GM19468 (cell line): ENCODE data around the gene KNSTRN.

Experiments used
- ATAC-seq: cut with Tn5 transposase; IDR thresholded peaks from one replicate; pipeline ENCODE4 v1.9.1; 2021; ENCODE audit warnings: mild to moderate bottlenecking, moderate library complexity, moderate number of reproducible peaks; ENCODE audit not compliant: unreplicated experiment; ENCODE audit errors: extremely low read depth

Gene KNSTRN

DNA sequence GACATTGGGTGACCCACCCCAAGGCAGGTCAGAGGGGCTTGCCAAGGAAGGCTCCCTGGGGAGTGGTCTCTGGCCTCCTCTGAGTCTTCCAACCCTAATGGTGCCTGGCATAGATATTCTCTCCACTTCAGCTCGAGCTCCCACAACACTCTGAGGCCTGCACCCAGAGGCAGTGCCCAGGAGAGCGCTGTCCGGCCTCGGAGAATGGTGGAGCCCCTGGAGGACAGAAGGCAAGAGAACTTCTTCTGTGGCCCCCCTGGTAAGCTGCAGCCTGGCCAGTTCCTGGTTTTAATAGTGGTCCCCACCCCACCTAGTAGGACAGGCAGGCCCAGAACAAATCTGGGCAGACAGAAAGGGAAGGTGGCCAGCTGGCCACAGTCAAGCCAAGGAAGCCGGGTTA lies 17.5 kb upstream of the KNSTRN start:
- ATAC-seq, result no peak

DNA sequence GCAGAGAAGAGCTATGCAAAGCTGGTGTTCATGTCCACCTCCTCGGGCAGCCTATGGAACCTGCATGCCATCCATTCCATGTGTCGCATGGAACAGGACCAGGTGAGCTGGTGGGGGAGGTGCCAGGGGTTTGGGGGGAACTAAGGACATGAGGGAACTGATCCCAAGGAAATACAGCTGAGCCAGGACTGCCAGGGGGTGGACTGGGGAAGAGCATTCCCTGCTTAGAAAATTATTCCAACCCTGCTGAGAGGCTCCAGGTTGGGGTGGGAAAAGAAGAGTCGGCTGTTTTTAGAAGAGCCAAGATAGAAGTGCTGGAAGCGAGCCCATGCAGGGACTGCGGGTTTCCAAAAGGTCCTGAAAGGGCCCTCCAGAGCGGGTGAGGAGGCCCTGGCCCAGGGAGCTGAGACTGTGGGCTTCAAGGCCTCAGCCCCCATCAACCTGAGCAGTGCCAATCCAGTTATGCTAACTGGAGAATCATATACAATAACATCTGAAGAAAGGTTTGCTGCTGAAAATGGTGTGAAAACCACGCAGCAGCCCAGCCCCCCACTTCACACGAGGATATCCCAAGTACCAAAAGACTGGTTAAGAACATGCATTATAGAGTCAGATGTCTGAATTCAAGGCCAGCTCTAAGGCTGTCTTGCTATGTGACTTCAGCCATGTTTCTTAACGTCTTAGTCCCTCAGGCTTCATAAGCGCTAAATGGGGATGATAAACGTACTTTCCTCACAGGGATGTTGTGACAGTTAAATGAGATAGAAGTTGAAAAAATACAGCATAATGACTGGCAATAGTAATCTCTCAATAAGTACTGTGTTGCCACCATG lies 16.7 kb upstream of the KNSTRN start:
- no peak for ATAC-seq

DNA sequence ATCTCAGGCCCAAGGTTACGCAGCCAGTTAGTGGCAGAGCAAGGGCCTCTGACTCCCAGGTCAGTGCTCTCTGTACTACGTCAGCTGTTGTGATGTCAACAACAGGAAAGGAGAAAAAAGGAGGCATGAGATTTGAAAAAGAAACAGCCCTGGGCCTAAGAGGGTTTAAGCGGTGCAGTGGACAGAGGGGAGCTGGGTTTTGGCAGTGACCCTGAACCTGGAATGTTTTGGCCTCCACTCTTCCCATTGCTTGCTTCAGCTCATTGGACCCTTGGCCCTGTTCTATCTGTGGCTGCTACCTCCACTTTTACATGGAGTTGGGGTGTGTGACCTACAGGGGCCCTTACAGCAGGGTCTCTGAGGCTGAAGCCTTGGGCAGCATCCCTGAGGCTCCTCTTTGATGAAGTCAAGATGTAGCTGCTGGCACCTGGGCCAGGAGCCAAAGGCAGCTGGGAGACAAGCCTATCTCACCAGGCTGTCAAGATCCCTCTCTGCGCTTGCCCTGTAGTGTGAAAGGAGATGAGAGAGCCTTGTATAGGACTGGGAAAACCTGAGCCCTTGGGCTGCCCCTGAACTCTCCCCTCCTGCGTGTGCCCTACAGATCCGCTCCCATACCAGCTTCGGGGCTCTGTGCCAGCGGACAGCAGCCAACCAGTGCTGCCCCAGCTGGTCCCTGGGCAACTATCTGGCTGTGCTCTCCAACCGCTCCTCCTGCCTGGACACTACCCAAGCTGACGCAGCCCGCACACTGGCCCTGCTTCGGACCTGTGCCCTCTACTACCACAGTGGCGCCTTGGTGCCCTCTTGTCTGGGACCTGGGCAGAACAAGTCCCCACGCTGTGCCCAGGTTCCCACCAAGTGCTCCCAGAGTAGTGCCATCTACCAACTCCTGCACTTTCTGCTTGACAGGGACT lies 15.8 kb upstream of the KNSTRN start:
- no peak for ATAC-seq

DNA sequence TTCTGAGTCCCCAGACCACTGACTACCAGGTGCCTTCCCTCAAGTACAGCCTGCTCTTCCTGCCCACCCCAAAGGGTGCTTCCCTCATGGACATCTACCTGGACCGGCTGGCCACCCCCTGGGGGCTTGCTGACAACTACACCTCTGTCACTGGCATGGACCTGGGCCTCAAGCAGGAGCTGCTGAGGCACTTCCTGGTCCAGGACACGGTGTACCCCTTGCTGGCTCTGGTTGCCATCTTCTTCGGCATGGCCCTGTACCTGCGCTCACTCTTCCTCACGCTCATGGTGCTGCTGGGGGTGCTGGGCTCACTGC lies 15.2 kb upstream of the KNSTRN start:
- ATAC-seq, result no peak

DNA sequence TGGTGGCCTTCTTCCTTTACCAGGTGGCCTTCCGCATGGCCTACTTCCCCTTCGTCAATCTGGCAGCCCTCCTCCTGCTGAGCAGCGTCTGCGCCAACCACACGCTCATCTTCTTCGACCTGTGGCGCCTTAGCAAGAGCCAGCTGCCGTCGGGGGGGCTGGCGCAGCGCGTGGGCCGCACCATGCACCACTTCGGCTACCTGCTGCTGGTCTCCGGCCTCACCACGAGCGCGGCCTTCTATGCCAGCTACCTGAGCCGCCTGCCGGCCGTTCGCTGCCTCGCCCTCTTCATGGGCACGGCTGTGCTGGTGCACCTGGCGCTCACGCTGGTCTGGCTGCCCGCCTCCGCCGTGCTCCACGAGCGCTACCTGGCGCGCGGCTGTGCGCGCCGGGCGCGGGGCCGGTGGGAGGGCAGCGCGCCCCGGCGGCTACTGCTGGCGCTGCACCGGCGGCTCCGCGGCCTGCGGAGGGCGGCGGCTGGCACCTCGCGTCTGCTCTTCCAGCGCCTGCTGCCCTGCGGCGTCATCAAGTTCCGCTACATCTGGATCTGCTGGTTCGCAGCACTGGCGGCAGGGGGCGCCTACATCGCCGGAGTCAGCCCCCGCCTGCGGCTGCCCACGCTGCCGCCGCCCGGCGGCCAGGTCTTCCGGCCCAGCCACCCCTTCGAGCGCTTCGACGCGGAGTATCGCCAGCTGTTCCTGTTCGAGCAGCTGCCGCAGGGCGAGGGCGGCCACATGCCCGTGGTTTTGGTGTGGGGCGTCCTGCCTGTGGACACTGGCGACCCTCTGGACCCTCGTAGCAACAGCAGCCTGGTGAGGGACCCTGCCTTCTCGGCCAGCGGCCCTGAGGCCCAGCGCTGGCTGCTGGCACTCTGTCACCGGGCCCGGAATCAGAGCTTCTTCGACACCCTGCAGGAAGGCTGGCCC lies 14.6 kb upstream of the KNSTRN start:
- ATAC-seq, result peak; percentile 86

DNA sequence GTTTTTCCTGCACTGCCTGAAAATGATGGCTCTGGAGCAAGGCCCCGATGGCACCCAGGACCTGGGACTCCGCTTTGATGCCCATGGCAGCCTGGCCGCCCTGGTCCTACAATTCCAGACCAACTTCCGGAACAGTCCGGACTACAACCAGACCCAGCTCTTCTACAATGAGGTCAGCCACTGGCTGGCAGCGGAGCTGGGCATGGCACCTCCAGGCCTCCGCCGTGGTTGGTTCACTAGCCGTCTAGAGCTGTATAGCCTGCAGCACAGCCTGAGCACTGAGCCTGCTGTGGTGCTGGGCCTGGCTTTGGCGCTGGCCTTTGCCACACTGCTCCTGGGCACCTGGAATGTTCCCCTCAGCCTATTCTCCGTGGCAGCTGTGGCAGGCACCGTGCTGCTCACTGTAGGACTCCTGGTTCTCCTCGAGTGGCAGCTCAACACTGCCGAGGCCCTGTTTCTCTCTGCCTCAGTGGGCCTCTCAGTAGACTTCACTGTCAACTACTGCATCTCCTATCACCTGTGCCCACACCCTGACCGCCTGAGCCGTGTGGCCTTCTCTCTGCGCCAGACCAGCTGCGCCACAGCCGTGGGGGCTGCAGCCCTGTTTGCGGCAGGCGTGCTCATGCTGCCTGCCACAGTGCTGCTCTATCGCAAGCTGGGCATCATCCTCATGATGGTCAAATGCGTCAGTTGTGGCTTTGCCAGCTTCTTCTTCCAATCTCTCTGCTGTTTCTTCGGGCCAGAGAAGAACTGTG lies 13.6 kb upstream of the KNSTRN start:
- no peak for ATAC-seq

DNA sequence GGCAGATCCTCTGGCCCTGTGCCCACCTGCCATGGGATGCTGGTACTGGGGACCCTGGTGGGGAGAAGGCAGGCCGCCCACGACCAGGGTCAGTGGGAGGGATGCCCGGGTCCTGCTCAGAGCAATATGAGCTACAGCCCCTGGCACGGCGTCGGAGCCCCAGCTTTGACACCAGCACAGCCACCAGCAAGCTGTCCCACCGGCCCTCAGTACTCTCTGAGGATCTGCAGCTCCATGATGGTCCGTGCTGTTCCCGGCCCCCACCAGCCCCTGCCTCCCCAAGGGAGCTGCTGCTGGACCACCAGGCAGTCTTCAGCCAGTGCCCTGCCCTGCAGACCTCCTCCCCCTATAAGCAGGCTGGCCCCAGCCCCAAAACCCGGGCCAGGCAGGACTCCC lies 13.0 kb upstream of the KNSTRN start:
- no peak for ATAC-seq

DNA sequence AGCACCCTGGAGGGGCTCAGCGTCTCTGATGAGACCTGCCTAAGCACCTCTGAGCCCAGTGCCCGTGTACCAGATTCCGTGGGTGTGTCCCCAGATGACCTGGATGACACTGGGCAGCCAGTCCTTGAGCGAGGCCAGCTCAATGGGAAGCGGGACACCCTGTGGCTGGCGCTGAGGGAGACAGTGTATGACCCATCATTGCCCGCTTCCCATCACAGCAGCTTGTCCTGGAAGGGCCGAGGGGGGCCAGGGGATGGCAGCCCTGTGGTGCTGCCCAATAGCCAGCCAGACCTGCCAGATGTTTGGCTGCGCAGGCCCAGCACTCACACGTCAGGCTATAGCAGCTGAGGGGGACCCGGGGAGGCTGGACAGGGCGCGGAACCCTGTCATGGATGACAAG lies 12.6 kb upstream of the KNSTRN start:
- ATAC-seq, result no peak

DNA sequence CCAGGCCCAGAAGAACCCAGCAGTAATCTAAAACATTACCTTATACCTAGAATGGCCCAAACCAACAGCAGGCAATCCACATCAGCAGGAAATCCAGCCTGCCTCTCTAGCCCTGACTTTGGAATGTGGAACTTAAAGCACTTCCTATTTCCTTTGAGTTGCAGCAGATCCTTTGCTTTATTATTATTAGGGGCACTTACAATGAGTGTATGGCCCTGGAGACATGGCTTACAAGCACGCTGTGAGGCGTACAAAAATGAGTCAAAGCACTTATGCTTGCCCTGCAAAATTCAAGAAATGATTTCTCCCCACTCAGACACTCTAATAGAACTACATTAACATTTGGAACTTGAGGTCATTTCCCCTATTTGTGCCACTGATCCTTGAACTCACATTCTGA lies 9.5 kb upstream of the KNSTRN start:
- no peak for ATAC-seq

DNA sequence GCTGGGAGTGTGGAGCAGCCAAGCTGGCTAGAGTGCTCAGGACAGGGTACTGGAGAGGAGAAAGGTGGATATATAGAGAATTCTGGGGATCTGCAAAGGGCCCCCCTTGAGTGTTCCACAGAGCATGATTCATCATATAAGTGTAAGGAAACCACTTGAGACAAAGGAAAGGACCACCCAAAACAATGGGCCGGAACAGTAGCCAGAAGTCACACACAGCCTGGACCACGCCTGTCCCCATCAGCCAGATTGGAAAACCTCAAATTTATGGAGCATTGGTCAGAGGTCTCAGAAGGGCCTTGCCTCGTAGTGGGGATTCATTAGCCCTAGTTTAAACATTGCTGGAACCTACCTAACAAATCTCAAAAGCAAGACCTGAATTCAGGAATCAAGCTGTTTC lies 4.9 kb upstream of the KNSTRN start:
- ATAC-seq, result no peak

DNA sequence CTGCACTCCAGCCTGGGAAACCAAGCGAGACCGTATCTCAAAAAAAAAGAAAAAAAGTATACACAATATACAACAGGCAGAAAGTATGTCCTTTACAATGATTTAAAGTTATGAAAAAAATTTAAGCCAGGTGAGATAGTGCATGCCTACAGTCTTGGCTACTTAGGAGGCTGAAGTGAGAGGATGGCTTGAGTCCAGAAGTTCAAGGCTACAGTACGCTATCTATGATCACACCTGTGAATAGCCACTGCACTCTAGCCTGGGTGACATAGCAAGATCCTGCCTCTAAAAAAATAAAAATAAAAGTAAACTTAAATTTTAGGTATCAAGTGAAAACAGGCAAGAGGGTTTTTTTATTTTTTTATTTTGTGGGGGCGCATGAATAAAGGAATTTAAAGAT lies 3.1 kb upstream of the KNSTRN start:
- ATAC-seq, result no peak

DNA sequence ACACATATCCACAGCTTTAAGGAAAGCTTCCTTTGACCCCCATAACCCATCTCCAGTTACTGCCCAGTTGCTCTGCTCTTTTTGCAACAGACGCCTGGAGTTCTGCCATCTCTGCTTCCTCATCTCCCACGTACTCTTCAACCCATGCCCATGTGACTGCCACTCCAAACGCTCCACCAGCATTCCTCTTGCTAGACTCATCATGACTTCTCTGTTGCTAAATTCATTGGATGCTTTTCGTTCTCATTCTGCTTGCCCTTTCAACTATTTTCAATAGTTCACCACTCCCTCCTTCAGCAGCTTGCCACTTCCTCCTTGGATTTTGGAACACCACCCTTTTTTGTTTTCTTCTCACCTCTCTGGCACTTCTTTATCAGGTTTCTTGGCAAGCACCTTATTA lies 2.7 kb upstream of the KNSTRN start:
- ATAC-seq, result no peak

DNA sequence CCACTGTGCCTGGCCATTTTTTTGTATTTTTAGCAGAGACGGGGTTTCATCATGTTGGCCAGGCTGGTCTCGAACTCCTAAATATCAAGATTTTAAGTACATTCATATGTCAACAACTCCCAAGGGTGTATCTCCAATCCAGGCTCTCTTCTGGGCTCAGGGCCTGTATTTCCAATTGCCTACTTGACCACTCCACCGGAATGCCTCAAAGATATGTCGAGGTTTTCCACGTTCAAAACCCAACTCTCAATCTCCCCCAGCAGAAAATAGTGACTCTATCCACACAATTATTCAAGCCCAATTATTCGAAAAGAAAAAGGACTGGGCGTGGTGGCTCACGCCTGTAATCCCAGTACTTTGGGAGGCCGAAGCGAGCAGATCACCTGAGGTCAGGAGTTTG lies 1.9 kb upstream of the KNSTRN start:
- no peak for ATAC-seq

DNA sequence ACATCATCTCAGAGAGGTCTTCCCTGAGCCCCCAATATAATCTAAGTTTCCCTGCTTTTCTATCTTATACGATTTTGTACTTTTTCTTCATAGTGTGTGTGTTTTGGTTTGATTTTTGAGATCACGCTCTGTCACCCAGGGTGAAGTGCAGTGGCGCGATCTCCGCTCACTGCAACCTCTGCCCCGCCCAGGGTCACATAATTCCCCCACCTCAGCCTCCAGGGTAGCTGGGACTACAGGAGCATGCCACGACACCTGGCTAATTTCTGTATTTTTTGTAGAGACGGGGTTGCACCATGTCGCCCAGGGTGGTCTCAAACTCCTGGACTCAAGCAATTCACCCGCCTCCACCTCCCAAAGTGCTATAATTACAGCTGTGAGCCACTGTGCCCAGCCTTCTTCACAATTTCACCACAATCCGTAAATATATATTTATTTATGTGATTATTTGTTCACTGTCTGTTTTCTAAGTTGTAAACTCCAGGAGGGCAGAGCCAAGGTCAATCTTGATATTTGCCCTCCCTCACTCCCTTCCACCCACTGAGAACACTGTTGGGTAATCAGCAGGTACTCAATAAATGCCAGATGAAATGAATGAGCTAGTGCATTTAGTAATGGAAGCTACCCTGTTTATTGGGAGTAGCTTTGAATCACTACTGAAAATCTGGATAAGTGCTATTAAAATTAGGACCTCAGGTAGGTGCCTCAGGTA lies 547 bp upstream of the KNSTRN start:
- no peak for ATAC-seq

DNA sequence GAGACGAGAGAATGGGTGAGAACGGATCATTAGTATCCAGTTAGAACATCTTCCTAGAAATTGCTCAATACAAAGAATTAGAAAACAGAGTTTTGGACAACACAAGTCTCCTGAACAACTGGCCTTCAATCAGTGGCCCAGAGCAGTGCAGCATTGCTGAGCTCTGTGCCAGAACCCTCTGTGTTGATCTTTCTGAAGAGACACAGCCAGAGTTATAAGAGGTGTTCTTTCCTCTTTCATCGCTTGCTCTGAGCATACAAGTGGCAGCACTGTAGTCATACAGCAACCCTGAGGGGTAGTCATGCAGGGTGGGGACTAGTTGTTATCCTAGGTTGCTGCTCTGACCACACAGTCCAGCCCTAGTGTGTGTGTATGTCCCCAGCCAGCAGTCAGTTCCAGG lies 4.0 kb downstream of the KNSTRN start:
- ATAC-seq, result no peak

DNA sequence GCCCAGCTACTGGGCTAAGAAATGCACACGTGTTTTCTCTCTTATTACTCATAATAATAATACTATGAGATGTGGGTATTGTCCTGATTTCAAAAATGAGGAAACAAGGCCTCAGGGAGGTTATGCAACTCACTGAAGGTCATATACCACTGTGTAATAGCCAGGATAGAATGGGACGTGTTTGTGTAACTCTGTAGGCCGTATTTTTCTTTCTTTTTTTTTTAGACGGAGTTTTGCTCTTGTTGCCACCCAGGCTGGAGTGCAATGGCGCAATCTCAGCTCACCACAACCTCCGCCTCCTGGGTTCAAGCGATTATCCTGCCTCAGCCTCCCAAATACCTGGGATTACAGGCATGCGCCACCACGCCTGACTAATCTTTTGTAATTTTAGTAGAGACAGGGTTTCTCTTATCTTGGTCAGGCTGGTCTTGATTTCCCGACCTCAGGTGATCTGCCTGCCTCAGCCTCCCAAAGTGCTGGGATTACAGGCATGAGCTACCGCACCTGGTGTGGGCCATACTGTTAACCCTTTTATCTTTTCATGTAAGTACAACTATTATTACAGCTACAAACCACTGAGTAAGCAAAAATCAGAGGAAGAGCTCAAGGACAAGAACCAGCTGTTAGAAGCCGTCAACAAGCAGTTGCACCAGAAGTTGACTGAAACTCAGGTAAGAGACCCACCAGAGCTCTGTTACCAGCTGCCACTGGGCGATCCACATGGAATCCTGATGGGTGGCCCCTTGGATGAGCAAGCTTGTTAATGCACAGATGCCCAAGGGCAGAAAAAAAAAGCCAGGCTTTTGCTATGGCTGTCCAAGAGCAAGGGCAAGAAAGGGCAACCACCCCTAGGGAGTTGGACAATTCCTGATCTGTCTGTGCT lies 6.7 kb downstream of the KNSTRN start:
- no peak for ATAC-seq

DNA sequence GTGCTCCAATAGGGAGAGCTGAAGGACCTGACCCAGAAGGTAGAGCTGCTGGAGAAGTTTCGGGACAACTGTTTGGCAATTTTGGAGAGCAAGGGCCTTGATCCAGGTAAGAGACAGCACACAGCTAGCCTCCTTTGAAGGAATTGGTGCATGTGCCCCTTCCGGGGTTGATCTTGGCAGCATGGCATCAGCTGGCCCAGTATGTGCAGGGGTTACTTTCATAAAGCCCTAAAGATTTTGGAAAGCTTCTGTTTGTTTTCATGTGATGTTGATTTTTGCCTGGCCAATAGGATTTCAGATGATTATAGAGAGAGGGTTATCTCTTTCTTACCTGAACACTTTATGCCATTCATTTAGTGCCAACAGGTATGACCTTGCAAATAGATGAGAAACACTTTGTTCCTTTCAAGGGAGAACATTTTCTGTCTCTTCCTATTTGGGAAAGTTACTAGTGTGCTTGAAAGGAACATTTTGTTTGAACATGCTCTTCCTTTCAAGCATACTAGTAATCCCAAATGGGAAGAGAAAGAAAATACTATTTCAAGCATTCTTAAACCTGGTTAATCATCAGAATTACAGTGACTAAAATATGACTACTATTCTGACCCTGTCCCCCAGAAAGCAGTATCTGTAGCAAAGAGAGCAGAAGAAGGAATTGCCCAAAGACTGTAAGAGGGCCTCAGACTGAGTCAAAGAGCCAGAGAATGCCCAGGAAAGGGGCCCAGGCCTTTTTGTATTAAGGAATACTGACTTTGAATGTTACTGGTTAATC lies 7.5 kb downstream of the KNSTRN start:
- no peak for ATAC-seq
